Activated naive CD8-positive, alpha-beta T cell treated with anti-CD3 and anti-CD28 coated beads, Interleukin-2, amount 50 U/mL, for 16 hours (primary cell): ENCODE data around the gene WDR64.

ENCODE experiments used
- DNase-seq: peaks from one replicate; pipeline ENCODE4 v3.0.0-alpha.2; 2020; ENCODE audit warnings: low read depth, low spot score

Gene WDR64

DNA sequence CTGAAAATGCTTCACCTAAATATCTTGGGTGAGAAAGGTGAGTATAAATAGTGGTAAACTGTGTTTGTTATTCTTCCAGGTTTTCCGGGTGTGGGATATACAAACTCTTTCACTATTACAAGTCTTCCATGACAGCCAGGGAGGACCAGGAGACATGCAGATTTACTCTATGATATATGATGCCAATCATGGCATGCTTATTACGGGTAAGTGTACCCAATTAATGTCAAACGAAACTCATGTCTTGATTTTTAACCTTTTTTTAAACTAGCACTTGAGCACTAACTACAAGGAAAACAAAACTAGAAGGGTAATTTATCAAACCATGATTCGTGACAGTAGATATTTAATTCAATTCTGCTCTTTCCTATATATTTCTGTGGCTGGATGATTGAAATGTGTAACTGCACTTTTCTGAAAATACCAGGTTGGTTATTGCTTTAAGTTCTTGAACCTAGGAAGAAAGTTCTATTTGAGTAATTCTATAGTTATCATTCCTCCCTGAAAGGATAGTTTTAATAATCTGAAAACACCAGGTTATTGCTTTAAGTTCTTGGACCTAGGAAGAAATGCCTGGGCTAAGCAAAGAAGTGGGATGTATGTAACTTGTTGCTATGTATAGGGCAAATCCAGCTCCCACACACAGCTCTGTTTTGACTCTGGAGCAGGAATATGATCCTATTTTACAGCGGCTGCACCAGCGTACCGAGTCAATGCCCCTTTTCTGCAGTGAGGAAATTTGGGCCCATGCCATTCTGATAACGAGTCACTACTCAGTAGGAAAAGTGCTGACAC, 86.4 kb downstream of the WDR64 start:
- no peak for DNase-seq

DNA sequence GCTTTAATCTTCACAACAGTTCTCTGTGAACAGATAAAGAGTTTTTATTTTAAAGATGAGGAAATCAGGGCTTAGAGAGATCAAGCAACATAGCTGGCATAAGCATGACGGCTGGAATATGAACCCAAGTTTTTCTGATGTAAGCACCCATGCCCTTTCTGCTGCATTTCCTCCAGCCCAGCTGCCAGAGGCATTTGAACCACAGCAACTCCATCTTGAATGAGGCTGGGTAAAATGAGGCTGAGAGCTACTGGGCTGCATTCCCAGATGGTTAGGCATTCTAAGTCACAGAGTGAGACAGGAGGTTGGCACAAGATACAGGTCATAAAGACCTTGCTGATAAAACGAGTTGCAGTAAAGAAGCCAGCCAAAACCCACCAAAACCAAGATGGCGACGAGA, 90.0 kb downstream of the WDR64 start:
- DNase-seq = no peak

DNA sequence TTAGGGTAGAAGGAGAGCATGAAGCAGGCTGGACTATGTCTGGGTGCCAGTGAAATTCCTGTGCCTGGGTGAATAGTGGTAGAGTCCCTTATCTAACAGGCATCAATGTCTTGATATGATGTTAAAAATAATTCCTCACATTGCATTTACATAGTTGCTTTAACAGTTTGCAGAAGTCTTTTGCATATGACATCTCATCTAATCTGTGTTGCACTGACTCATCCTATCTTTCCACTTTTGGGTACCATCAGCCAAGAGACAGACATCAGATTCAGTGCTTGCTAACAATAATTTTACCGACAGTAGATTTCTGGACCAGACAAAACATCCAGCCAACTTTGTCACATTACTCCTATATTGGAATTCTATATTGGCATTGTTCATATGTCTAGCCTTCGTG, 92.5 kb downstream of the WDR64 start:
- DNase-seq = no peak

DNA sequence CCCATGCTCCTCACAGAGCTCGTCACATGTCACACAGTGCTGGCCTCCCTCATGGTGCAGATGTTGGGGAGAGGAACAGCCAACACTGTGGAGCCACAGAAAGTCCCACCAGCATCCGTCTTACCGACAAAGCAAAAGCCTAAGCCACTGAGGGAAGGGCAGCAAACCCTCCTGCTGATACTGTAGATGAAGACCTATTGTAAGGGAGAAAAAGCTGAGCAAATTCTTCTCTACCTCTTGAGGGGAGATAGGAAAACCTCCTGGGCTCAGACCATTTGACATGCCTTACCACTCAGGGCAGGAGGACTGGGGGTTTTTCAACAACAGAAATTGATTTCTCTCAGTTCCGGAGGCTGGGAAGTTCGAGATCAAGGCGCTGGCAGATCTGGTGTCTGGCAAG, 95.9 kb downstream of the WDR64 start:
- no peak for DNase-seq

DNA sequence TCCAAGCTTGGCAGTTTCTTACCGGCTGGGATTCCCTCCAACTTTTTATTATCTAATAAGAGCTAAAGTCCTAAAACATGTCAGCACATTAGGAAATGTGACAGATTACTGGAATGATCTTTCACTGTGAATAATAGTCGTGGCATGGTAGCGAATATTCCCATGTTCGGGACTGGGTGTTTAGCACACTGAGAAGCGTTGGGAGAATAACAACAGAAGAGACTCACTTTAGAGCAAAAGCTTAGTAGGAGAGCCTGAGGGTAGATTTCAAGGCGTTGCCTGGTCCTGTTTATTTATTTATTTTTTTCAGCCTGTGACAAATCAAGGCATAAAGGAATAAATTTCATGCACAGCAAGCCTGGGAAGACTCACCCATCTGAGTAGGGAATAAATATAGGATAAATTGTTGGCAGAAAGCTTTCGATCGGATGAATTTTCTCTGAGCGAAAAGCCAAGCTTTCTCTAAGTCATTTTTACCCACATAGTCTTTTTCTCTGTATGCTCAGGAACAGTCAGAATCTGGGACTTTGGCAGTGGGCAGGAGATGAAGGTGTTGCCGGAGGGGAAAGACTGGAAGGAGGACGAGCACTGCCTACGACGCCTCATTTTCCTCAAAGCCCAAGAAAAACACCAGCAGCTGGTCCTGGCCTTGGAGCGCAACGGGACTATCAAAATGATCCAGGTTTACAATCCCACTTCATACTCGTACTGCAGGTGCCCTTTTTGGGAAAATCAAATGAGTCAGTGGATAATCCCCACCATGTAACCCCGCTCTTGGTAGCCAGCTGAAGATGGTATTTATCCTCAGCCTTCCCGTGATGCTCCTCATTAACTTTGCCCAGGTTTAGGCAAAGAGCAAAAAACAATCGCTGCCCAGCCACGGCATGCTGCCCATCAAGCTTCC, 97.2 kb downstream of the WDR64 start:
- DNase-seq = no peak

DNA sequence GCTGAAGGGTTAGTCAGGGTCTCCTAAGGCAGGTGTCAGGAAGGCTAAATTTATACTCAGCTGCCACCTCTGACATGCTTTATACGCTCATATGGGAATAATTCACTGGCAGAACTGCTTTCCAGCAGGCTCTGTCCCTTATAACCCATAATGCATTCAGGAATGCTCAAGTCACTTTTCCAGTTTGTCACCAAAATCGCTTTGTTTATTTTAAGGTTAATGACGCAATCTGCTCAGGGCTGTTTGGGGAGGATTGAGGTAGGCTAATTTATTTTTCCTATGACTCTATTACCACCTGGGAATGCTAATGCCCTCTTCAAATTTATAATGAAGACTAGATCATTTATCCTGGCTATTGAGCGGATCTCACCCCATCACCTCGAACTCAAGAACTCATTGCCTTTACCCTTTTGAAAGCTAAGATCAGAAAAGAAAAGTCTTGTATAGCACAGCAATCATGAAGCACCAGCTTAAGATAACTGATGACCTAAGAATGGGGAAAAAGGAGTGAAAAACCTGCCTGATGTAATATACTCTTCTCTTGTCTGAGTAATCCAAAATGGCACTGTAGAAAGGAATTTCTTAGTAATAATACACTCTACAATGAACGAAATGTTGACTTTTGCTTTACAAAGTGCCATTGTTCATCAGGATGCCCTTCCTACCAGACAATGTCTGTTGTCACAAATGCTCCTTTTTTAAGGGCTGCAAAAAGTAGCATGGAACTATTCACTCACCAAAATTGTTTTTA, 98.0 kb downstream of the WDR64 start:
- no peak for DNase-seq

DNA sequence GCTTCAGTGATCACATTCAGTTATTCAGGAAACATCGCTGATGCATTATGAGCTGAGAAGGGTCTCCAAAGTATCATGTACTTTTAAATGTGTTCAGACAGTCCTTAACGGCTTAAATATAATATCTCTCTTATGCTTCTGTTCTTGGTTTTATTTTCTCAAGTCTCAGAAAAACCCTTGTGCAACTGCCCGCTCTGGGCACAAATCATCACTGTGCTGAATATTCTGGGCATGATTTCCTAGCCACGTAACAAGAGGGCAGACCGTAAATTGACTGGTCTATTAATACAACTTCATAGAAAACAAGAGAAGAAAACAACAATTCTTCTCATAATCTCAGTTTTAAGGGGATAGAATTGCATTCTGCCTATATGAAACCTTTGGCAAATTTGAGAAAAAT, 99.4 kb downstream of the WDR64 start:
- DNase-seq = no peak

DNA sequence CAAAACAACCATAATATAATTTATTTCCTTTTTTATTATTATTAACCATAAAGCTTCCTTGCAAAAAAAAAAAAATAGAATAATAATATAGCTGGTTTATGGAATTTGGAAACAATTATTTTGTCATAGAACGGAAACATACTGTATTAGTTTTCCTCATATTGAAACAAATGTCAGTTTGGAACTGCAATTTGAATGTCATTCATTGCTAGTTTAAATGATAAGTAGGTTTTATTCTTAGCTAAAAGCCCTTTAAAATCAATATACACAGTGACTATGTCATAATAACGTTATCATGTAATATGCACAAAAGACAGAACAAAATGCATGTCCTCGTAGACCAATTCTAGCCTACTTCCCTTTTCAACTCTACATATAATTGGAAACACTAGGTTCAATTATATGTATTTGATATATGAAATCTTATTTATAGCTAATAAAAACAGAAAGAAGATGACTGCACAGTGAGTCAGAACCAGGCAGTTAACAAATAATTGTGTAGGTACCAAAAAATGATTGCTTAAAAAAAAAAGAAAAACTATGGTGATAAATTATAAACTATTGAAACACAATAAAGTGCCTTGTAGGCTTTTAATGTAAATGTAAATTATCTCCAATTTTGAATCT, 110.7 kb downstream of the WDR64 start:
- DNase-seq = no peak

DNA sequence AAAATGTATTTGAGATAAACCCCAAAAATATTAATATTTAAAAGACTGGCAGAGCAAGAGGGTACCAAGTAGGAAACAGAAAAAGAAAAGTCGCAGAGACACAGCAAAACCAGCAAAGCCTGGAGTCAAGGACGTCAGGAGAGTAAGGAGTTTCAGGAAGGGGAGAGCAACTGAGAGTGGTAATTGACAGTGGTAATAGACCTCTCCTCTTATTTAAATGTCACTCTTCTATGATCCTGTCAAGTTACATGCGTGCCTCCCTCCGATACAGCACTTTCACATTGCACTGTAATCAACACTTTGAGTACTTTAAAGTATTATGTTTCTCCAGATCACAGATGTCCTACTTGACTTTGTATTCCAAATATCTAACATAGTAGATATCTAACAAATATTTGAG, 113.3 kb downstream of the WDR64 start:
- DNase-seq = no peak

DNA sequence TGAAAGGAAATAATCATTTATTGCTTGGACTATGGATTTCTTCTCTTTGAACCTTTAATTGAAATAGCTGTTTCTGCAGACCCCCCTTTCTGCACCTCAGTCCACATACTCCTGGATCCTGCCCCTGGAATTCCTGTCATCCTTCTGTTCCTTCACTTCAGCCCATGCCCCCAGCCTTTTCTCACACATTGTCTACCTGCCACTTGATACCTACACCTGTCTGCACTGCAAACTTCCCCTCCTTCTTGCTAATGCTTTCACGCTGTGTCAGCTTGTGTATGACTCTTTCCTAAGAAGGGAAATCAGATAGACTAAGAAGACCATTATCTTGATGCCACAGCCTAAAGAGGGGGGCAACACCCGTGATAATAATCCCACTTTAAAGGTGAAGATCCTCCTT, 115.7 kb downstream of the WDR64 start:
- DNase-seq = no peak

DNA sequence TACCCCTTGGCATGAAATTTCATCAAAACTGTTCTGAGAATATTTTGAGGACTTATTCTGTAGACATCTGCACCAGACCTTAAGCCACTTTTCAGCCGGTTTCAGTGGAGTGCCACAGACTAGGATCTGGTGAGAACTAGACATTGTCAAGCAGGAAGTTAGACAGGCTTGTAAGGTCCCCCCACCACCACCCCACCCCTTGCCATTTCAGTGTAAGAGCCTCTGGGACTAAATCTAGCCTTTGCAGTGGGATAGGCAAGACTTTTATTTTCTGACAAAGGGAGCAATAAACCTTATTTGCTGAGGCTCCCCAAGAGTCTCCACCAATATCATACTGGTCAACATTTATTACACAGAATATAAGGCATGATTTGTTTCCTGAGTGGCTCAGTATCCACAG, 118.0 kb downstream of the WDR64 start:
- DNase-seq = no peak

DNA sequence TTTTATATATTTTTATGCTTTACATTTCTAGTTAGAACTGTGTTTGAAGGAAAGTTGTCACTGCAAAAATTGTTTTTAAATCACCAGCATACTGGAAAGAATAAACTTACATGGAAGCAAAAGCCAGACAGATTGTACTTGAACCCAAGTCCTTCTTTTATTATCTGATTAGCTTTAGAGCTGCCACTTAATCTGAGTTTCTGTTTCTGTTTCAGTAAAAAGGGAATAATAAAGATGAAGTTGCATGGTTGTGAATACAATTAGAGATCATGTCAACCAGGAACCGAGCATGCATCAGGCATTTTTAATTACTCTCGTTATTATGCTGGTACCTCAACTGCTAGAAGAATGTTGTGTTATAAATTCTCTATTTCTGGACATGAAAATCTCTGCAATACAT, 119.0 kb downstream of the WDR64 start:
- no peak for DNase-seq

DNA sequence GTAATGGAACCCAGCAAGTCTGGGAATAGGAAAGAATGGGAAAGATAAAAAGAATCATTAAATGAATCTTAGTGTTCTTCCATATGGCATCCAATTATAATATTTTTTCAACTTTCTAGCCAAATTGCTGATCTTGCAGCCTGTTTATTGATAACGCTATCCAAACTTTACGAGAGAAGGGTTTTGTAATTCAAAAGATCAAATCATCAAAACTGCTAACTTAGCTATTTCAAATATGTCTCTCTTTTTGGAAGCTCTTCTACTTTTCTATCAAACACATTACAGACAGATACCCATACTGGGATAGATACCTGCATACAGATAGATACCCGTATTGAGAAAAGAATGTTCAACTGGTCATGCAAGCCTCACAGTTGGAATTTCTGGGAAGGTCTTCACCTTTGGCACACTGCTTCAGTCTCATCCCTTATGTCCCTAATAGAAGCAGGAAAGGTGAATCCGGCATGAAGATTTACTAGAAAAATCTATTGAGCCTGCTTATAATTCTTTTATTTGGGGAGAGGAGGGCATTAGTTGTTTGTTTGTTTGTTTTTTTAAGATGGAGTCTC, 120.9 kb downstream of the WDR64 start:
- DNase-seq = no peak

DNA sequence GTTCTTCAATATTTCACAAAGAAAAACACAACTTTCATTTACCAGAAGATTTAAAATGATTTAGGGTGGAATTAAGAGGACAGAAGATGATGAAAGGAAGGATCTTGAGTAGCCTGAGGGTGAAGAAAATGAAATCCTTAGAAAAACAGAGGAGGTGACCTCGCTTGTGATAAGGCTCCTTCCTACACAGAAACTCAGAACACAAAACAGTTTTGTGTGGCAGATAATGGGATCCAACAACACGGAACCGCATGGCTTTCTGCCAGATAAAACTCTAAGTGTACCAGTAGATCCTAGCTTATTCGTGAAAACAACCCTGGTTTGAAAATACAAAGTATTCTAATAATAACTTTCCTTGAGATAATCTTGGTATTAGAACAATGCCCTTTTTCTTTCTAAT, 121.9 kb downstream of the WDR64 start:
- DNase-seq = no peak

DNA sequence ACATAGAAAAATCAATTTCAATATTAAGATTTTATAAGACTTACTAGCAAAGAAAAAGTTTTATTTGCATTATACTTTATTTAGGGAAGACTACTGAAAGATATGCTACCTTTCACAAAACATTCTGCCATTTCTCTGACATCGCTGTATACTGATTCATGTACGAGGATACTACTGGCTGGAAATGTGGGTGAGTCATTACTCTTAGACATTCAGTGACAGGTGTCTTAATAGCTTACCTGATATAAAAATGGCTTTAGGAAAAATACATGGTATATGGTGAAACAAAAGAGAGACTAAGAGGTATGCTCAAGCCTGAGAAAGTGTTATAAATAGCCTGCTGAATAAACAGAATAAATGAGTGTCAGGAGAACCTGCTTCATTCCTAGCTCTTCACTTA, 122.9 kb downstream of the WDR64 start:
- DNase-seq = no peak

DNA sequence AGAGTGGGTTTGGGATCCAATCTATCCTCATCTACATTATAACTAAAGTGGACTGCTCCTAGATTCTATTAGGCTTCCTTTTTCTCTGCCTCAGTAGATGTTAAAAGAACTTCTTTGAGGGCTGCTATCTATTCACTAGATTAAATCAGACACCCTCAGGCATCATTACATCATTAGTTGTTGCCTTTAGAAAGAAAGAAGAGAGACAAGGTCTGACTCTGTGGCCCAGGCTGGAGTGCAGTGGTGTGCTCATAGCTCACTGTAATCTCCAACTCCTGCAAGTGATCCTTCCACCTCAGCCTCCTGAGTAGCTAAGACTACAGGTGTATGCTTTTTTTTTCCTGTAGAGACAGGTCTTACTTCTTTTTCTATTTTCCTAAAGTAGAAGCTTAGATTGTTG, 124.8 kb downstream of the WDR64 start:
- no peak for DNase-seq

DNA sequence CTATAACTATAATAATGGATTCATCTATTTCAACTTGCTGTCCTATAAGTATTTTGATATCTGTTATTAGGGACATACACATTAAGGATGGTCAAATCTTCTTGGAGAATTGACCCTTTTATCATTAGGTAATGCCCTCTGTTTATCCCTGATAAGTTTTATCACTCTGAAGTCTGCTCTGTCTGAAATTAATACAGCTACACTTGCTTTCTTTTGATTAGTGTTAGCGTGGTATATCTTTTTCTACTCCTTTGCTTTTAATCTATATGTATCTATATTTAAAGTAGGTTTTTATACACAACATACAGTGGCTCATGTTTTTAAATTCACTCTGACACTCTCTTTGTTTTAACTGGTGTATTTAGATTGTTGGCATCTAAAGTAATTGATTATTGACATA, 126.0 kb downstream of the WDR64 start:
- DNase-seq = no peak

DNA sequence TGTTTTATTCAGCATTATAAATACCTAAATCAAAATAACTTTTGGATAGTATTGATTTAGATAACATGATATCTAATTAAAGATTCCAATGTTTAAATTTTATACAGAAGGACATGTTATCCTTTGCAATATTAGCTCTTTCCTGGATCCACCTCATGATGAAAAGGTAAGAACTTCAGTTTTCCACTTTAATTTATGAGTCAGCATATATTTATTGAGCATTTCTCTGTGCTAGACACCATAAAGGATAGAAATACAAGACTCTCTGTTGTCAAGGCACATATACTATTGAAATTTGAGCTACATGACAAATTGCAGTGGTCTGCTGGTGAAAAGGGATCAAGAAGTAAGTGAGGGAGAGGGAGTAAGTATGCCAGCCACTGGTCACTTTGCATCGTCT, 127.8 kb downstream of the WDR64 start:
- DNase-seq = no peak

DNA sequence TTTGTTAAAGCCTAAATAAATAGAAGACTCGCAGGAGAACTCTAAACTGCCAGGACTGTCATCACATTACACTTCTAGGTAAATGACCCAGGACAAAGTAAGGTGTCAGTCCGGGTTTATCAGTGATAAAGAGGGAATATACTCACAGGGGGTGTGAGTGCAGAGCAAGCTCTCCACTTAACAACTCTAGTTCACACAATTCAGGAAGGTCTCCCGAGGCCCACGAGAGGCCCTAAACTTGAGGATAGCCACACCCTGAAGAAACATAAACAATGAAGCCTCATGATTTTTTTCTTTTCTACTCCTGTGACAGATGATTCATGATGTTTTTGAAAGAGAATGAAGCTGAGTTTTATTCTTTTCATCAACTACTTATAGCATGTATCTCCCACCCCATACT, 130.3 kb downstream of the WDR64 start:
- DNase-seq = no peak

DNA sequence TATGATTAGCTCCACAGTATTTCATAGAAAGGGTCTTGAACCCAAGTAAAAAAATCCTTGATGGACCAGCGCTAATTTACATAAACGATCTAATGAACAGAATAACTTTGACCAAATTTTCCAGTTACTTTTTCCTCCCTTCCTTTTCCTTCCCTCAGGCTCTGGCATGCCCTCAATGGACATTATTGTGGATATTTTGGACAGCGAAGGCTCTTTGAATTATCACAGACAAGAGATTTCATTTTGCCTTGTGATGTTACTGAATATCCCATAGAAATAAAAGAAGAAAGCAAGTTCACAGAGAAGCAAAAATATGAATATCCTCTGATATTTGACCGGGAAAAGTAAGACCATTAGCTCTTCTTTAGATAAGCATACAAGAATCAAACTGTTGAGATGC, 135.6 kb downstream of the WDR64 start:
- no peak for DNase-seq

DNA sequence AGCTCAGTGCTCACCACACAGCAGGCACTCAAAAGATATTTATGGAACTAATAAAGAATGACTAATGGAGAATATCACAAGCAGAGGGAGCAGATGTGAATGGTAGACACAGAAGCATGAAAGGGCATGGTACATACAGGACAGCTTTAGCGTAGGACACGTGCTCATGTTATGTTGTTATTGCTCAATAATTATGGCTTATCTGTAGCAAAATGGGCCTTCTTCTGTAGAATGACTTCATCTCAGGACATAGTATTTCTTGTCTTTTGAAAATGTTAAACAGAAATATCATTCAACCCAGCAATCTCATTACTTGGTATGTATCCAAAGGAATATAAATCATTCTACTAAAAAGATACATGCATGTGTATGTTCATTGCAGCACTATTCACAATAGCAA, 137.0 kb downstream of the WDR64 start:
- DNase-seq = no peak

DNA sequence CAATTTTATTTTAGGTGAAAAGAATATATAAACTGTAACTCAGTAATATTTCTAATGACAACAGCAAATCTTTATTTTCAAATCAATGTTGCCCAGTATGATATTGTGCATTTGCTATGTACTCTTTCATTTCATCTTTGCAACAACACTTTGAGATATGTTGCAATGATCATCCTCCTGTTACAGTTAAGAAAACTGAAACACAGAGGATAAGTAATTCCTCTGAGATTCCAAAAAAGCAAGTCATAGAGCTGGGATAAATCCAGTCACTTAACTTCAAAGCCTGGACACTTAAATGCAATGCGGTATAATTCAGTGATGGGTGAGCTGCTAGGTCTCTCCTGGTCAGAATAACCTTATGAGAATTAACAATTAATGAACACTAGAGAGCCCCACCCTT, 147.3 kb downstream of the WDR64 start:
- DNase-seq = no peak
